NT2/D1 (cell line): ENCODE data around the gene CHD1L.
A peak's percentile ranks its signal among the peaks of the same experiment; 100 is the strongest.
"Not testable (repeated sequence)": the region's sequence is repeated elsewhere in the genome, so short reads cannot be mapped to it uniquely, and the experiment has no call there.

Source experiments
- DNase-seq: peaks from one replicate; pipeline ENCODE4 v3.0.0-alpha.2; 2011; ENCODE audit warnings: low read depth, low spot score
- H3K27me3 ChIP-seq: 2 replicates; pipeline ENCODE4 v1.6.0; 2011; ENCODE audit warnings: mild to moderate bottlenecking; ENCODE audit not compliant: insufficient read length, insufficient read depth
- H3K36me3 ChIP-seq: 2 replicates; pipeline ENCODE4 v1.6.1; 2011; ENCODE audit warnings: mild to moderate bottlenecking, low read length, mixed read lengths; ENCODE audit not compliant: insufficient read depth, insufficient read length
- H3K4me1 ChIP-seq: 2 replicates; pipeline ENCODE4 v1.5.1; 2011; ENCODE audit not compliant: insufficient read depth, insufficient read length
- H3K4me3 ChIP-seq: 2 replicates; pipeline ENCODE4 v1.5.1; 2011; ENCODE audit warnings: low read depth; ENCODE audit not compliant: insufficient read length
- H3K9ac ChIP-seq: 2 replicates; pipeline ENCODE4 v1.6.0; 2011; ENCODE audit warnings: low read depth; ENCODE audit not compliant: insufficient read length
- H3K9me3 ChIP-seq: 2 replicates; pipeline ENCODE4 v1.5.1; 2011; ENCODE audit warnings: mild to moderate bottlenecking, low read length; ENCODE audit not compliant: insufficient read depth
- SUZ12 ChIP-seq: IDR thresholded peaks from 2 replicates; pipeline ENCODE4 v1.6.1; 2011; ENCODE audit not compliant: insufficient read length, insufficient read depth; ENCODE audit errors: extremely low read depth
- YY1 ChIP-seq: IDR thresholded peaks from 2 replicates; pipeline ENCODE4 v1.6.1; 2011; ENCODE audit not compliant: insufficient read length, insufficient read depth
- ZNF274 ChIP-seq: IDR thresholded peaks from 2 replicates; pipeline ENCODE4 v1.6.1; 2011; ENCODE audit warnings: mild to moderate bottlenecking, low read depth, low read length

CHD1L gene

GRCh38 chr1:147235822-147236221, 6.7 kb upstream of the CHD1L start:
- Histone ChIP-seq H3K27me3 (no peaks in the 10 kb centered on the region), H3K4me3 (no peak overlapping the region), H3K36me3 (no peaks in the 10 kb centered on the region), H3K9me3 (peaks cover 54% of the 10 kb centered on the region), H3K4me1 (no peaks in the 10 kb centered on the region), H3K9ac (no peak overlapping the region)
- TF ChIP-seq YY1, result no peak
- no peak for TF ChIP-seq SUZ12
- TF ChIP-seq ZNF274, result no peak
- DNase-seq, result no peak

DNA sequence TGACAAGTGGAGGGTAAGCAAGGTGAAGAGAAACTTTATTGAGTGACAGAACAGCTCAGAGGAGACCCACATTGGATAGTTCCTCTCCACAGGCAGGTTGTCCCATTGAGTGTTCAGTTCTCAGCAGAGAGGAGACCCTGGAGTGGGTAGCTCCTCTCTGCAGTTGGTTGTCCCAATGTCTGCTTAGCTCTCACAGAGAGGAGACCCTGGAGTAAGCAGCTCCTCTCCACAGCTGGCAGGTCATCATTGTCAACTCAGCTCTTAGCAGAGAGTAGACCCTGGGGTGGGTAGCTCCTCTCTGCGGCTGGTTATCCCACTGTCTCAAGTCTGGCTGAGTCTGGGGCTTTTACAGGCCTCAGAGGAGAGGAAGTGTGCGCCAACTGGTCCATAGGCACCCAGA, 6.0 kb upstream of the CHD1L start:
- H3K9me3 ChIP-seq, result peaks cover 57% of the 10 kb centered on the region
- no peaks in the 10 kb centered on the region for H3K36me3 ChIP-seq
- no peak overlapping the region for H3K9ac ChIP-seq
- TF ChIP-seq YY1, result no peak
- no peak for TF ChIP-seq SUZ12
- TF ChIP-seq ZNF274, result no peak
- no peak for DNase-seq
- no peak overlapping the region for H3K4me3 ChIP-seq
- no peaks in the 10 kb centered on the region for H3K4me1 ChIP-seq
- no peaks in the 10 kb centered on the region for H3K27me3 ChIP-seq

GRCh38 chr1:147236959-147237791, 5.3 kb upstream of the CHD1L start:
- no peaks in the 10 kb centered on the region for H3K4me1 ChIP-seq
- H3K27me3 ChIP-seq, result no peaks in the 10 kb centered on the region
- peaks cover 57% of the 10 kb centered on the region for H3K9me3 ChIP-seq
- no peak overlapping the region for H3K4me3 ChIP-seq
- H3K36me3 ChIP-seq, result no peaks in the 10 kb centered on the region
- no peak for TF ChIP-seq ZNF274
- TF ChIP-seq YY1, result no peak
- TF ChIP-seq SUZ12, result no peak
- DNase-seq, result no peak
- H3K9ac ChIP-seq, result no peak overlapping the region

- no peak for TF ChIP-seq ZNF274
- TF ChIP-seq YY1, result no peak
- no peak for TF ChIP-seq SUZ12
- Histone ChIP-seq H3K36me3 (no peaks in the 10 kb centered on the region), H3K4me1 (no peaks in the 10 kb centered on the region), H3K9ac (no peak overlapping the region), H3K4me3 (no peak overlapping the region), H3K27me3 (no peaks in the 10 kb centered on the region), H3K9me3 (peaks cover 55% of the 10 kb centered on the region)
- no peak for DNase-seq
These were observed 4.2 kb upstream of the CHD1L start for GRCh38 chr1:147238053-147238902.

DNA sequence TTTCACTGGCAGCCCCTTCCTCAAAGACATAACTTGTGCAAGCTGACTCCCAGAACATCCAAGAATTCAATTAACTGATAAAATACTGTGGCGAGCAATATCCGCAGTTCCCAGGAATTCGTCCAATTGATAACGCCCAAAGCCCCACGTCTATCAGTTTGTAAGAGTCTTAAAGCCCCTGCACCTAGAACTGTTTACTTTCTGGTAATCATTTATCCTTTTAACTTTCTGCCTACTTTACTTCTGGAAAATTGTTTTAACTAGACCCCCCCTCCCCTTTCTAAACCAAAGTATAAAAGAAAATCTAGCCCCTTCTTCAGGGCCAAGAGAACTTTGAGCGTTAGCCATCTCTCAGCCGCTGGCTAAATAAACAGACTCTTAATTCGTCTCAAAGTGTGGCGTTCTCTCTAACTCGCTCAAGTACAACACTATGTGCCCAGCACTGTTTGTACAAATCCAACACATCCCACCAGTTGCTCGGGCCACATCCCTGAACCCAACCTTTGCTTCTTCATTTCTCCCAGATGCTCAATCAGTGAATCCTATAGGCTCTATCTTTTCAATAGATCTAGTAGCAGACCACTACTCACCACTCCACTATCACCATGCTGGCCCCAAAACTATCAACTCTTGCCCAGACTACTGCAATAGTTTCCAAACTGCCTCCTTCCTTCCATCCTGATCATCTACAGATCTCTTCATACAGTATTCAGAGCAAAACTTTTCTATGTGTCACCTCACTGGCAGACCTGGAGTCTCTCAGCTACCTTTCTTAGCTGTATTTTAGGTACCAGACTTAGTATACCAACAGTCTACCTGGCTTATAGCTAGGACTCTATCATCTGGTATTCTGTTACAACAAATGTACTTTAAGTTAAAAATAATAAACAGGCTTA, 3.3 kb upstream of the CHD1L start:
- no peak overlapping the region for H3K9ac ChIP-seq
- H3K4me1 ChIP-seq, result no peaks in the 10 kb centered on the region
- no peak overlapping the region for H3K4me3 ChIP-seq
- peaks cover 52% of the 10 kb centered on the region for H3K9me3 ChIP-seq
- no peaks in the 10 kb centered on the region for H3K36me3 ChIP-seq
- TF ChIP-seq ZNF274 (no peak), SUZ12 (no peak), YY1 (no peak)
- DNase-seq, result no peak
- no peaks in the 10 kb centered on the region for H3K27me3 ChIP-seq

- not testable (repeated sequence) for H3K9ac ChIP-seq, H3K4me1 ChIP-seq, H3K27me3 ChIP-seq, H3K4me3 ChIP-seq, H3K36me3 ChIP-seq
- peak; percentile 42 for DNase-seq
- peaks cover 46% of the 10 kb centered on the region for H3K9me3 ChIP-seq
These were observed 2.3 kb upstream of the CHD1L start for GRCh38 chr1:147240131-147240721.
